ENCODE results near the gene WDFY2. TPM values are rescaled to one million over a fixed set of nuclear protein-coding genes. Genes with fewer than 3 reads are reported as not detected.

WDFY2 gene
- total RNA-seq, 4 donors from 2014 or later, result 12.9 to 23.2 (median 17.1) TPM

DNA sequence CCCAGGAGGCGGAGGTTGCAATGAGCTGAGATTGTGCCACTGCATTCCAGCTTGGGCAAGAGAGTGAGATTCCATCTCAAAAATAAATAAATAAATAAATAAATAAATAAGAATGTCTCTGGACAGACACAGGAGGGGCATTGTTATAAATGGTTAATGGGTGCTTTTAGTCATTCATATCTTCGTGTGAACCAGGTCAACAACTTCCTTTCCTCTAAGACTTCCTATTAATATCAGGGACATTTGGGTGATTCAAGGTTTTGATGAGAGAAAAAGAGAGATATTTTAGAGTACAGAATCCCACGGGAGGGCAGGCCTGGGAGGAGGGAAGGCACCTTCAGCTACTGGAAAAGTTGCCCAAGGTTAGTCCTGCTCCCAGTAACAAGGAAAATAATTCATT lies 195.8 kb downstream of the WDFY2 start:
- H3K36me3 ChIP-seq, result peaks cover 0 to 15% (median 0%) of the 10 kb centered on the region in 3 donors
- no peak overlapping the region for H3K4me3 ChIP-seq
- H3K27ac ChIP-seq, result no peak overlapping the region
- TF ChIP-seq, protein P1, sequence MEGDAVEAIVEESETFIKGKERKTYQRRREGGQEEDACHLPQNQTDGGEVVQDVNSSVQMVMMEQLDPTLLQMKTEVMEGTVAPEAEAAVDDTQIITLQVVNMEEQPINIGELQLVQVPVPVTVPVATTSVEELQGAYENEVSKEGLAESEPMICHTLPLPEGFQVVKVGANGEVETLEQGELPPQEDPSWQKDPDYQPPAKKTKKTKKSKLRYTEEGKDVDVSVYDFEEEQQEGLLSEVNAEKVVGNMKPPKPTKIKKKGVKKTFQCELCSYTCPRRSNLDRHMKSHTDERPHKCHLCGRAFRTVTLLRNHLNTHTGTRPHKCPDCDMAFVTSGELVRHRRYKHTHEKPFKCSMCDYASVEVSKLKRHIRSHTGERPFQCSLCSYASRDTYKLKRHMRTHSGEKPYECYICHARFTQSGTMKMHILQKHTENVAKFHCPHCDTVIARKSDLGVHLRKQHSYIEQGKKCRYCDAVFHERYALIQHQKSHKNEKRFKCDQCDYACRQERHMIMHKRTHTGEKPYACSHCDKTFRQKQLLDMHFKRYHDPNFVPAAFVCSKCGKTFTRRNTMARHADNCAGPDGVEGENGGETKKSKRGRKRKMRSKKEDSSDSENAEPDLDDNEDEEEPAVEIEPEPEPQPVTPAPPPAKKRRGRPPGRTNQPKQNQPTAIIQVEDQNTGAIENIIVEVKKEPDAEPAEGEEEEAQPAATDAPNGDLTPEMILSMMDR (IDR thresholded peaks at IDR 0.05), result no peak
- TF ChIP-seq EP300 (IDR thresholded peaks at IDR 0.05) (no peak), POLR2A (IDR thresholded peaks at IDR 0.05) (no peak)
- no peaks in the 10 kb centered on the region for H3K9me3 ChIP-seq
- no peak for DNase-seq (ENCODE audit: low spot score in 2 of 2)
- no peaks in the 10 kb centered on the region for H3K27me3 ChIP-seq
- peaks cover 0 to 3% (median 0%) of the 10 kb centered on the region in 4 donors for H3K4me1 ChIP-seq
- 71 to 72% methylated on average over 3 of the region's 3 CpGs for WGBS, 2 donors

DNA sequence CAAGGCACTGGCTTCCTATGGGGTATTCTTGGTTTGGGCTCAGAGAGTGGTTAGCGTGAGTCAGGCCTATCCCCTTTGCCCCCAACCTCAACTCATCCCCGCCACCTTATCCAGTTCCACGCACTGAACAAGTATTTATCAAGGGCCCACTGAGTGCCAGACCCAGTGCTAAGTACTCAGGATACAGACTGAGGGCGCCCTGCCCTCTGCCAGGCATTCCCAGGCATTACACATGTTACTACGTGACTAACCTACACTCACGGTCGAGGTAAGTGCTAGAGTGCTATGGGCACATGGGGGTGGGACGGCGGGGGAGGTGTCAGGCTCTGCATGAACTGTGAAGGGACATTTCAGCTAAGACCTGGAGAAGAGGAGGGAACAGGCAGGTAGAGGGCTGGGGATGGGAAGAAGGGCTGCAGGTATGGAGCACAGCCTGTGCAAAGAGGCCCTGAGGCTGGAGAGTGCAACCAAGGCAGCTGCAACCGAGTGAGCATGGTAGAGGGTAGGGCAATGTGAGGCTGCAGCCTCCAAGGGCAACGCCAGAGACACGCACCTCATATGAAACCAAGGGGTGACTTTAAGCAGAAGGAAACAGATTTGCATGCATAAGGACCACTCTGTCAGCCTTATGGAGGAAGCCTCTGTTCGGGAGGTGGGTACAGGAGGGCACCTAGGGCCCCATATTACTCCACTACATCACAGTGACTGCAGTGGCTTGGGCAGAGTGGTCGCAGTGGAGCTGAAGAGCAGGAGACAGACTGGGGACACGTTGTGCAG lies 197.2 kb downstream of the WDFY2 start:
- 81% methylated on average over 15 of the region's 15 CpGs for whole genome bisulfite sequencing, 2 donors
- Histone ChIP-seq H3K9me3 (no peaks in the 10 kb centered on the region), H3K27ac (no peak overlapping the region), H3K4me3 (no peak overlapping the region), H3K4me1 (peaks cover 0 to 16% (median 11%) of the 10 kb centered on the region in 4 donors), H3K27me3 (no peaks in the 10 kb centered on the region), H3K36me3 (peaks cover 0 to 15% (median 0%) of the 10 kb centered on the region in 3 donors)
- no peak for DNase-seq (ENCODE audit: low spot score in 2 of 2)
- TF ChIP-seq, protein P1 (IDR thresholded peaks at IDR 0.05), result no peak
- TF ChIP-seq EP300 (IDR thresholded peaks at IDR 0.05), result no peak
- TF ChIP-seq POLR2A (IDR thresholded peaks at IDR 0.05), result no peak

DNA sequence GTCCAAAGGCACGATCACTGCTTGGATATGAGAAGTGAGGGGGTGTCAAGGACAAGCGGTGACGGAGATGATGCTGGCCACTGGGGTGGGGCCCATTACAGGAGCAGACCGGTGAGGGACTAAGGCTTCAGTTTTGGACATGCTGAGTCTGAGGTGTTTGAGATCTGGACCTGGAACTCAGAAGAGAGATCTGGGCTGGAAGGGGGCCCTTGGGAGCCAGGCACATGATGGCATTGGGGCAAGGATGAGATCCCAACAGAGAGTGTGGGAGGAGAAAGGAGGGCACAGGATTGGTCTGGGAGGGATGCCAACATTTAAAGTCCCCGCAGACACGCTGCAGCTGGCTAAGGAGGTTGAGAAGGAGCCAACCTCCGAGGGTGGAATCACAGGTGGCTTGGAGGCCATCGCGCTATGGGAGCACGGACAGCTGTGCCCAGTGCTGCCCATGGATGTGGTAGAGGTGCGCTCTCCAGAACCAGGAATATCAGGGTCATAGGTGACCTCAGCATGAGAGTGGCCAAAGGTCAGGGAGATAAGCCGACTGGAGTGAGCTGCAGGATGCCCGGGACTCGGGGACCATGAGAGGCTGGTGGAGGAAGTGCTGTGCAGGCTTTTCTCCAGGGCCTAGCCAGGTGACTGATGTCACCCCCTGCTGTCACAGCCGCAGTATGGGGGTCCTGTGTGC lies 197.9 kb downstream of the WDFY2 start:
- no peaks in the 10 kb centered on the region for H3K27me3 ChIP-seq
- peaks cover 0 to 9% (median 0%) of the 10 kb centered on the region in 3 donors for H3K36me3 ChIP-seq
- WGBS, 2 donors, result 88 to 93% methylated on average over 15 of the region's 15 CpGs
- H3K9me3 ChIP-seq, result no peaks in the 10 kb centered on the region
- no peak for TF ChIP-seq EP300 (IDR thresholded peaks at IDR 0.05)
- no peak for TF ChIP-seq POLR2A (IDR thresholded peaks at IDR 0.05)
- TF ChIP-seq, protein P1 (IDR thresholded peaks at IDR 0.05), result no peak
- DNase-seq (ENCODE audit: low spot score in 2 of 2), result no peak
- peaks cover 0 to 23% (median 14%) of the 10 kb centered on the region in 4 donors for H3K4me1 ChIP-seq
- no peak overlapping the region for H3K4me3 ChIP-seq
- H3K27ac ChIP-seq, result peak overlapping the region in 1 of 4 donors; percentile 2

DNA sequence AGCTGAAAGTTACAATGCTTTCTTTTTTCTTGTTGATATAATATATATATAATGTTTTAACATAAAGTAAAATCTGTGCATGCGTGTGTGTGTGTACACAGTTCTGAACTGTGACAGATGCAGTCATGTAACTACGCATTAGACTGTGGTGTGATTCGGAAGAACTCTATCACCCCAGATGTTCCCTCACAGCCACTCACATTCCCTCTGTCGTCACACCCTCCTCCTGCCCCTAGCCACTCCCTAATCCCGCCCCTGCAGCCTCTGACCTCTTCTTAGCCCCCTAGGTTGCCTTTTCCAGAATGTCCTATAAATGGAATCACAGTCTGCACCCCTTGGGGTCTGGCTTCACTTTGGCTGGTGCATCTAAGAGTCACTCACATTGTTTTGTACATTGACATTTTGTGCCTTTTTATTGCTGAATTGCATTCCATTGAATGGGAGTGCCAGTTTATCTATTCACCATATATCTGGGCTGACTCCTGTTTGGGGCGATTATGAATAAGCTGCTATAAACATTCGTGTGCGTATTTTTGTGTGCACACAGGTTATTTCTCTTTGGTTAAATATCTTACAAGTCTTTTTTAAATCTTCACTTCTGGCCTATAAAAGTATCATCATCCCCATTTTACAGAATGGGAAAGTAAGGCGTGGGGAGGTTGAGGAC lies 199.3 kb downstream of the WDFY2 start:
- H3K4me1 ChIP-seq, result peaks cover 0 to 26% (median 14%) of the 10 kb centered on the region in 4 donors
- H3K36me3 ChIP-seq, result peaks cover 0 to 9% (median 0%) of the 10 kb centered on the region in 3 donors
- no peak for TF ChIP-seq EP300 (IDR thresholded peaks at IDR 0.05)
- TF ChIP-seq, protein P1 (IDR thresholded peaks at IDR 0.05), result no peak
- no peak for TF ChIP-seq POLR2A (IDR thresholded peaks at IDR 0.05)
- no peaks in the 10 kb centered on the region for H3K27me3 ChIP-seq
- DNase-seq (ENCODE audit: low spot score in 2 of 2), result no peak
- 73 to 77% methylated on average over 9 of the region's 9 CpGs for WGBS, 2 donors
- peak overlapping the region in 1 of 4 donors; percentile 36 for H3K27ac ChIP-seq
- no peak overlapping the region for H3K4me3 ChIP-seq
- H3K9me3 ChIP-seq, result no peaks in the 10 kb centered on the region

Measured in tibial nerve (tissue), 4 donors.